Neural progenitor cell (in vitro differentiated cells): Measurements from ENCODE around the gene LMX1B. TPM values are rescaled to one million over a fixed set of nuclear protein-coding genes. Genes with fewer than 3 reads are reported as not detected.

Experiments used
- DNase-seq: peaks from one replicate; pipeline ENCODE4 v3.0.0-alpha.2; 2016; ENCODE audit warnings: low spot score
- H2AFZ ChIP-seq: fragments of 200-600 bp; sonication (generic); replicated peaks from 2 replicates; pipeline ENCODE4 v1.6.1; 2016; ENCODE audit warnings: antibody characterized with exemption
- H3F3A ChIP-seq: fragments of 200-600 bp; sonication (generic); 2 replicates; pipeline ENCODE4 v1.6.1; 2016; ENCODE audit warnings: antibody characterized with exemption, low read depth
- H3K27ac ChIP-seq: fragments of 200-600 bp; sonication (generic); 2 replicates; pipeline ENCODE4 v1.5.1; 2016; ENCODE audit warnings: mild to moderate bottlenecking
- H3K27me3 ChIP-seq: fragments of 200-600 bp; sonication (generic); 2 replicates; pipeline ENCODE4 v1.6.1; 2016; ENCODE audit warnings: mild to moderate bottlenecking, moderate library complexity
- H3K36me3 ChIP-seq: fragments of 200-600 bp; sonication (generic); 2 replicates; pipeline ENCODE4 v1.5.1; 2016
- H3K4me1 ChIP-seq: fragments of 200-600 bp; sonication (generic); 2 replicates; pipeline ENCODE4 v1.6.1; 2016; ENCODE audit warnings: mixed run types
- H3K4me2 ChIP-seq: fragments of 200-600 bp; sonication (generic); 2 replicates; pipeline ENCODE4 v1.6.1; 2016
- H3K4me3 ChIP-seq: fragments of 200-600 bp; sonication (generic); 2 replicates; pipeline ENCODE4 v1.5.1; 2016
- H3K79me2 ChIP-seq: fragments of 200-600 bp; sonication (generic); 2 replicates; pipeline ENCODE4 v1.6.1; 2016; ENCODE audit warnings: low read depth
- H3K9ac ChIP-seq: fragments of 200-600 bp; sonication (generic); 2 replicates; pipeline ENCODE4 v1.6.1; 2016
- H3K9me3 ChIP-seq: fragments of 200-600 bp; sonication (generic); 2 replicates; pipeline ENCODE4 v1.5.1; 2016; ENCODE audit warnings: low read depth
- H4K20me1 ChIP-seq: fragments of 200-600 bp; sonication (generic); 2 replicates; pipeline ENCODE4 v1.6.1; 2016; ENCODE audit warnings: low read depth
- H3K27ac Mint-ChIP-seq: 3 replicates; pipeline ENCODE4 v1.8.0; 2021; ENCODE audit warnings: mixed read lengths
- H3K27me3 Mint-ChIP-seq: 2 replicates; pipeline ENCODE4 v1.8.0; 2022; ENCODE audit warnings: low read depth, mild to moderate bottlenecking, inconsistent platforms, moderate library complexity, mixed read lengths; ENCODE audit not compliant: insufficient read depth
- H3K36me3 Mint-ChIP-seq: 3 replicates; pipeline ENCODE4 v1.8.0; 2021; ENCODE audit warnings: mixed read lengths
- H3K4me1 Mint-ChIP-seq: 3 replicates; pipeline ENCODE4 v1.8.0; 2021; ENCODE audit warnings: mixed read lengths
- H3K4me3 Mint-ChIP-seq: 3 replicates; pipeline ENCODE4 v1.8.0; 2021; ENCODE audit warnings: mild to moderate bottlenecking, moderate library complexity, mixed read lengths
- H3K9me3 Mint-ChIP-seq: 3 replicates; pipeline ENCODE4 v1.8.0; 2020; ENCODE audit warnings: mixed read lengths
- EZH2 ChIP-seq: fragments of 200-600 bp; sonication (generic); IDR thresholded peaks from 2 replicates; pipeline ENCODE4 v1.6.1; 2017; ENCODE audit warnings: antibody characterized with exemption, mild to moderate bottlenecking, moderate library complexity
- EZH2phosphoT487 ChIP-seq: fragments of 200-600 bp; sonication (generic); IDR thresholded peaks from 2 replicates; pipeline ENCODE4 v1.6.1; 2017; ENCODE audit warnings: antibody characterized with exemption
- total RNA-seq: library from RNA; depleted of rRNA; stranded (reverse); fragments of >200 nt; gene quantifications from 2 replicates; pipeline ENCODE4 v1.2.3, GENCODE V29; 2015; ENCODE audit warnings: low replicate concordance
- TF ChIP-seq, protein P1 (sequence below): fragments of 200-600 bp; sonication (generic); IDR thresholded peaks from 2 replicates; pipeline ENCODE4 v1.5.1; 2017; ENCODE audit warnings: antibody characterized with exemption, mild to moderate bottlenecking

Gene LMX1B
- total RNA-seq, 1 donor from 2014 or later = 0.19 TPM

DNA sequence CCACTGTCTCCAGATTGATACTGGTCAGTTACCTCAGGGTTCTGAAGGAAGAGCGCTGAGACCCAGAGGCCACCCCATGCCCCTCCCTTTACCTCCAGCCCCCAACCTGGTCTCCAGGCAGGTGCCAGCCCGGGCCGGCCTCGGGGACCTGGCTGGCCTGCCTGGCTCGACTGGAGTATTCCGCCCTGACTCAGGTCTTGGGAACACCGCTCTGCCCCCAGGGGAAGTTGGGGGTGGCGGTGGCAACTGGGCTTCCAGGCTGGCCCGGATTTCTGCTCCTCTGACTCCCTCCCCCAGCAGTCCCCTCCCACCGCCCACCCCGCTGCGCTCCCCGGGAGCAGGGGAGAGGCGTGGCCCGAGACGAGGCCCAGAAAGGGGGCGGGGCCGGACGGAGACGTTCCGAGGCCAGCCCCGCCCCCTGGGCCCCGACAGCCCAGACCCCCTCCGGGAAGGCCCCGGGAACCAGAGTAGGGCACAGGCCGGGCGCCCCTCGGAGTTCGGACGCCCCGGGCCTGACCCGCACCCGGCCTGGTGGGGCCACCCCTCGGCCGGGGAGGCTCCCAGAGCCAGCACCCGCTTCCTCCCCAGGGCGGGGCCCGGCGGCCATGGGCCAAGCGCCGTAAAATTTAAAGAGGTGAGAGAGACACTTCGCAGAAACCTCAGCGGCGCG, 108.7 kb downstream of the LMX1B start:
- Mint-ChIP-seq H3K27ac (peak overlapping the region; percentile 23), H3K27me3 (peaks cover 32% of the 10 kb centered on the region), H3K36me3 (no peaks in the 10 kb centered on the region), H3K4me1 (peaks cover 36% of the 10 kb centered on the region), H3K4me3 (peak overlapping the region; percentile 77), H3K9me3 (no peaks in the 10 kb centered on the region)
- H3K27ac ChIP-seq = no peak overlapping the region
- H3K36me3 ChIP-seq = no peaks in the 10 kb centered on the region
- H3K9ac ChIP-seq = no peak overlapping the region
- no peaks in the 10 kb centered on the region for H3K79me2 ChIP-seq
- peaks cover 17% of the 10 kb centered on the region for H3K4me1 ChIP-seq
- peak overlapping the region; percentile 83 for H3K4me2 ChIP-seq
- H3K9me3 ChIP-seq = no peaks in the 10 kb centered on the region
- TF ChIP-seq EZH2phosphoT487 = no peak
- TF ChIP-seq EZH2 = no peak
- TF ChIP-seq, protein P1, sequence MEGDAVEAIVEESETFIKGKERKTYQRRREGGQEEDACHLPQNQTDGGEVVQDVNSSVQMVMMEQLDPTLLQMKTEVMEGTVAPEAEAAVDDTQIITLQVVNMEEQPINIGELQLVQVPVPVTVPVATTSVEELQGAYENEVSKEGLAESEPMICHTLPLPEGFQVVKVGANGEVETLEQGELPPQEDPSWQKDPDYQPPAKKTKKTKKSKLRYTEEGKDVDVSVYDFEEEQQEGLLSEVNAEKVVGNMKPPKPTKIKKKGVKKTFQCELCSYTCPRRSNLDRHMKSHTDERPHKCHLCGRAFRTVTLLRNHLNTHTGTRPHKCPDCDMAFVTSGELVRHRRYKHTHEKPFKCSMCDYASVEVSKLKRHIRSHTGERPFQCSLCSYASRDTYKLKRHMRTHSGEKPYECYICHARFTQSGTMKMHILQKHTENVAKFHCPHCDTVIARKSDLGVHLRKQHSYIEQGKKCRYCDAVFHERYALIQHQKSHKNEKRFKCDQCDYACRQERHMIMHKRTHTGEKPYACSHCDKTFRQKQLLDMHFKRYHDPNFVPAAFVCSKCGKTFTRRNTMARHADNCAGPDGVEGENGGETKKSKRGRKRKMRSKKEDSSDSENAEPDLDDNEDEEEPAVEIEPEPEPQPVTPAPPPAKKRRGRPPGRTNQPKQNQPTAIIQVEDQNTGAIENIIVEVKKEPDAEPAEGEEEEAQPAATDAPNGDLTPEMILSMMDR = no peak
- peaks cover 31% of the 10 kb centered on the region for H3F3A ChIP-seq
- peak overlapping the region; percentile 86 for H2AFZ ChIP-seq
- peak; percentile 89 for DNase-seq
- H3K27me3 ChIP-seq = peaks cover 68% of the 10 kb centered on the region
- H3K4me3 ChIP-seq = peak overlapping the region; percentile 68
- peaks cover 6% of the 10 kb centered on the region for H4K20me1 ChIP-seq

DNA sequence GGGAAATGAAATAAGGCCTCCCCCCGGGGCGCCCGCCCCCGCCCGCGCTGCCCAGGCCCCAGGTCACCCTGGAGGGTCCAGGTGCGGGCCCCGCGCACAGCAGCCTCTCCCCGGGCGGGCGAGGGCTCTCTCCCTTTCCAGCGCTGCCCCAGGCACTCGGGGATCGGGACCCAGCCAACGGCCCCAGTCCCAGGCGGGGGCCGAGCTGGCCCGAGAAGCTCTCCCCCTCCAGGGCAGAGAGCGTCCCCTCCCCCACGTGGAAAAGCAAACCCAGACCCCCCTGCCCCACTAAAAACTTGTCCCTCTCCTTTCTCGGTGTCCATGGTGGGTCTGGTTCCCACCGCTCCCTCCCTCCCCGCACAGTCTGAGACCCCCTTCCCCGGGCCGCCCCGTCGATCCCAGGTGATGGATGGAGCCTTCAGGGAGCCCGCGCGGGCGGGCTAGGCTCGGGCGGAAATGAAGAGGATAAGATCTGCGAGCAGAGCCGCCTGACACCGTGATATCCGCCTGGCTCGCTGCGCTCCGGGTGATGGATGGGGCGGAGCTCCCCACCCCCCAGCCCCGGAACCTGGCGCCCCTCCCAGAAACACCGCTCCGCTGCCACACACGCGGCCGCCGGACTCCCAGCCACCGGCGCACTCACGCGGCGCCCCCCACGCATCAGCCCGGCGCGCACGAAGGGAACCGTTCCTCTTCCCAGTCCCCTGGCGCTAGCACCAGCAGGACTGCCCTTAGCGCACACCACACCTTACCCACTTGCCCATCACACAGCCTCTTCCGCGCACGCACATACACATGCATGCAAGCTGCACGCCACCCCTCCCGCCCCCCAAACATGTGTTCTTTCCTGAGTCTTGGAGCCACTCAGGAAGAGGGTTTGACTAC, 109.4 kb downstream of the LMX1B start:
- Mint-ChIP-seq H3K4me3 (peak overlapping the region; percentile 56), H3K4me1 (peaks cover 36% of the 10 kb centered on the region), H3K27ac (peak overlapping the region; percentile 64), H3K27me3 (peaks cover 28% of the 10 kb centered on the region), H3K36me3 (no peaks in the 10 kb centered on the region), H3K9me3 (peaks cover under 1% of the 10 kb centered on the region)
- Histone ChIP-seq H3K4me3 (peak overlapping the region; percentile 68), H4K20me1 (peaks cover 6% of the 10 kb centered on the region), H3K9ac (no peak overlapping the region), H3K79me2 (no peaks in the 10 kb centered on the region), H3K4me2 (peak overlapping the region; percentile 83), H3F3A (peaks cover 31% of the 10 kb centered on the region), H3K27me3 (peaks cover 75% of the 10 kb centered on the region), H3K36me3 (no peaks in the 10 kb centered on the region), H3K9me3 (no peaks in the 10 kb centered on the region), H3K27ac (no peak overlapping the region), H2AFZ (peak overlapping the region; percentile 86), H3K4me1 (peaks cover 17% of the 10 kb centered on the region)
- TF ChIP-seq EZH2 = peak; percentile 87
- TF ChIP-seq EZH2phosphoT487 = peak; percentile 61
- TF ChIP-seq, protein P1 = no peak
- DNase-seq = peak; percentile 47

DNA sequence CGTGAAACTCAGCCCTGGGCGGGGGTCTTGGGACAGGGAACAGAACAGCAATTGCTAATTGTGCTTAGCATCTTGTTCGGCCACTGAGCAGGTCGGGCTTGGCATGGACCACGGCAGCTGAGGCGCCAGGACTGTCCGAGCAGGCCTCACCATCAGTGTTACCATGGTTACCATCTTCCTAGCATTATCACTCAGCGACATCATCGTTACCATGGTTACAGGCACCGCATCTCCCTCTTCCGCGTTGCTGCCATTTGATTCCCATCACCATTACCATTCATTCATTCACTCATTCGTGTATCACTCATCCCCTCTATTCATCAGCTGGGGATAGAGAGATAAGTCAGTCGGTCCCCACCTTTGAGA, 110.1 kb downstream of the LMX1B start:
- Histone ChIP-seq H3K36me3 (no peaks in the 10 kb centered on the region), H3K9ac (no peak overlapping the region), H3K4me2 (peak overlapping the region; percentile 83), H3K4me1 (peaks cover 17% of the 10 kb centered on the region), H3F3A (peaks cover 31% of the 10 kb centered on the region), H3K79me2 (no peaks in the 10 kb centered on the region), H3K4me3 (peak overlapping the region; percentile 68), H3K9me3 (no peaks in the 10 kb centered on the region), H4K20me1 (peaks cover 6% of the 10 kb centered on the region), H3K27ac (no peak overlapping the region), H2AFZ (peak overlapping the region; percentile 86), H3K27me3 (peaks cover 75% of the 10 kb centered on the region)
- peak overlapping the region; percentile 56 for H3K4me3 Mint-ChIP-seq
- H3K9me3 Mint-ChIP-seq = peaks cover 3% of the 10 kb centered on the region
- no peak for TF ChIP-seq EZH2phosphoT487
- no peak for TF ChIP-seq EZH2
- TF ChIP-seq, protein P1 = no peak
- H3K27me3 Mint-ChIP-seq = peaks cover 27% of the 10 kb centered on the region
- DNase-seq = peak; percentile 62
- no peaks in the 10 kb centered on the region for H3K36me3 Mint-ChIP-seq
- H3K27ac Mint-ChIP-seq = no peak overlapping the region
- H3K4me1 Mint-ChIP-seq = peaks cover 33% of the 10 kb centered on the region
